Ishikawa (cell line): ENCODE measurements around the gene ELOVL2.

Experiments
- CEBPB ChIP-seq: IDR thresholded peaks from 2 replicates; pipeline ENCODE4 v1.6.1; 2012
- CREB1 ChIP-seq: IDR thresholded peaks from 2 replicates; pipeline ENCODE4 v1.6.1; 2012; ENCODE audit warnings: low read depth
- EGR1 ChIP-seq: IDR thresholded peaks from 2 replicates; pipeline ENCODE4 v1.6.1; 2012
- EP300 ChIP-seq: IDR thresholded peaks from 2 replicates; pipeline ENCODE4 v1.6.1; 2012; ENCODE audit warnings: borderline replicate concordance
- FOXM1 ChIP-seq: IDR thresholded peaks from 2 replicates; pipeline ENCODE4 v1.6.1; 2012; ENCODE audit warnings: low read depth, borderline replicate concordance
- MAX ChIP-seq: IDR thresholded peaks from 2 replicates; pipeline ENCODE4 v1.6.1; 2012
- NFIC ChIP-seq: IDR thresholded peaks from 2 replicates; pipeline ENCODE4 v1.6.1; 2012
- RAD21 ChIP-seq: IDR thresholded peaks from 2 replicates; pipeline ENCODE4 v1.6.1; 2012; ENCODE audit warnings: low read depth
- REST ChIP-seq: IDR thresholded peaks from 2 replicates; pipeline ENCODE4 v1.6.1; 2012; ENCODE audit warnings: low read depth, mild to moderate bottlenecking
- TAF1 ChIP-seq: IDR thresholded peaks from 2 replicates; pipeline ENCODE4 v1.6.1; 2012; ENCODE audit warnings: low read depth, mild to moderate bottlenecking
- TCF12 ChIP-seq: IDR thresholded peaks from 2 replicates; pipeline ENCODE4 v1.6.1; 2012; ENCODE audit warnings: low read depth
- TEAD4 ChIP-seq: IDR thresholded peaks from 2 replicates; pipeline ENCODE4 v1.6.1; 2012
- YY1 ChIP-seq: IDR thresholded peaks from 2 replicates; pipeline ENCODE4 v1.6.1; 2012; ENCODE audit warnings: low read depth
- ZBTB7A ChIP-seq: IDR thresholded peaks from 2 replicates; pipeline ENCODE4 v1.6.1; 2012; ENCODE audit warnings: low read depth
- TF ChIP-seq, protein P1 (sequence below): IDR thresholded peaks from 2 replicates; pipeline ENCODE4 v1.6.1; 2012

Gene ELOVL2

DNA sequence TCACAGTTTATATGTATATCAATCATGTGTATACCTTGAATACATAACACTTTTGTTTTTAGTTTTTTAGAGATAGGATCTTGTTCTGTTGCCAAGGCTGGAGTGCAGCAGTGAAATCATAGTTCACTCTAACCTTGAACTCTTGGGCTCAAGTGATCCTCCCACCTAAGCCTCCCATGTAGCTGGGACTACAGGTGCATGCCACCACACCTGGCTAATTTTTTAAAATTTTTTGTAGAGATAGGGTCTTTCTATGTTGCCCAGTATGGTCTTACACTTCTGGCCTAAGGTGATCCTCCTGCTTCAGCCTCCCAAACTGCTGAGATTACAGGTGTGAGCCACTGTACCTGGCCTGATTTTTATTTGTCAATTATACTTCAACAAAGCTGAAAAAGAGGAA, 87.3 kb downstream of the ELOVL2 start:
- TF ChIP-seq EP300, result no peak
- no peak for TF ChIP-seq TEAD4
- TF ChIP-seq RAD21, result no peak
- TF ChIP-seq FOXM1, result no peak
- TF ChIP-seq, protein P1, sequence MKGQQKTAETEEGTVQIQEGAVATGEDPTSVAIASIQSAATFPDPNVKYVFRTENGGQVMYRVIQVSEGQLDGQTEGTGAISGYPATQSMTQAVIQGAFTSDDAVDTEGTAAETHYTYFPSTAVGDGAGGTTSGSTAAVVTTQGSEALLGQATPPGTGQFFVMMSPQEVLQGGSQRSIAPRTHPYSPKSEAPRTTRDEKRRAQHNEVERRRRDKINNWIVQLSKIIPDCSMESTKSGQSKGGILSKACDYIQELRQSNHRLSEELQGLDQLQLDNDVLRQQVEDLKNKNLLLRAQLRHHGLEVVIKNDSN, result no peak
- TF ChIP-seq TCF12, result no peak
- no peak for TF ChIP-seq ZBTB7A
- no peak for TF ChIP-seq NFIC
- TF ChIP-seq EGR1, result no peak
- no peak for TF ChIP-seq CREB1
- TF ChIP-seq CEBPB, result no peak
- no peak for TF ChIP-seq TAF1
- TF ChIP-seq MAX, result no peak
- no peak for TF ChIP-seq YY1
- no peak for TF ChIP-seq REST

DNA sequence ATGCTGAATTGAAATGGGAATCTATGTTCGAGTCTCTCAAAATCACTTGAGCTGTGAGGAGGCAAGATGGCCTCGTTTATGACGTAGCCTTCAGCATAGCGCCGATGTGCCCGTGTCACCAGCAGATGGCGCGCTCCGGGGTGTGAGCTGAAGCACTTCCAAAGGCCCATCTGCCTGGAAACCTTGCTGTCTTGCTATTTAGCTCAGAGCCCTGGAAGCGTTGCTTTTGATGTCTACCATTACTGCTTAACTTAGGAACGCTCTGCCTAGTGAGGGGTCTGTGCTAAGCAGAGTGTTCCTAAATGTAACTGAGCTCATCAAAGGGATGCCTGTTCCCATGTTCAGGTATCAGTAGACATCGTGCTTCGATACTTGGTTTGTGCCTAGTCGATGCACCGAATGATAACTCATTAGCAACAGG, 89.5 kb downstream of the ELOVL2 start:
- TF ChIP-seq RAD21, result peak; percentile 66
- TF ChIP-seq NFIC, result no peak
- peak; percentile 78 for TF ChIP-seq YY1

DNA sequence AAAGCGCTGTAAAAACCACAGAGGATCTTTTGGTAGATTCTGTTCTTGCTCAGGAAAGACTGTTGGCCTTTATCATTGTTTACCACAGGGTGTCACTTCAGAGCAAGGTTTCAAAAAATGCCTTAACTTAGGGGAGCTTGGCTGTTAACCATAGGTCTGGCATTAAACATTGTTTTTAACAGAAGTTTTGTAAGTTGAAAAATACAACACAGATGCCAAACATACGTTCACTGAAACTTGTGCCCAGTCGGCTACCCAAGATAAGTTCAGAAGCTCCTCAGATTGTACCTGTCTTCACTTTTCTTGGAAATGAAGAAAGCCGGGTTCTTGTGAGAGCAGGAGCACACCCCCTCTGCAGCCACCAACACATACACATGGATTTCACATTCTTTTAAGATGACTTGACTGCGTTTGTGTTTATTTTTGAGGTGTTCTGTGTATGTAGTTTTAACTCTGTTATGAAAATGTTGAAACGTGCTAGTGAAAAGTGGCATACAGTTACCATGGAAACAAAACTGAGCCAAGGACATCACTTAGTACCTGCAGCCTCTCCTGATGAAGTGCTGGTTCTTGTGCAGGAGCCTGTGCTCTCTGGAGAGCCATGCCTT, 92.3 kb downstream of the ELOVL2 start:
- TF ChIP-seq, protein P1, result no peak
- TF ChIP-seq RAD21, result peak; percentile 79

DNA sequence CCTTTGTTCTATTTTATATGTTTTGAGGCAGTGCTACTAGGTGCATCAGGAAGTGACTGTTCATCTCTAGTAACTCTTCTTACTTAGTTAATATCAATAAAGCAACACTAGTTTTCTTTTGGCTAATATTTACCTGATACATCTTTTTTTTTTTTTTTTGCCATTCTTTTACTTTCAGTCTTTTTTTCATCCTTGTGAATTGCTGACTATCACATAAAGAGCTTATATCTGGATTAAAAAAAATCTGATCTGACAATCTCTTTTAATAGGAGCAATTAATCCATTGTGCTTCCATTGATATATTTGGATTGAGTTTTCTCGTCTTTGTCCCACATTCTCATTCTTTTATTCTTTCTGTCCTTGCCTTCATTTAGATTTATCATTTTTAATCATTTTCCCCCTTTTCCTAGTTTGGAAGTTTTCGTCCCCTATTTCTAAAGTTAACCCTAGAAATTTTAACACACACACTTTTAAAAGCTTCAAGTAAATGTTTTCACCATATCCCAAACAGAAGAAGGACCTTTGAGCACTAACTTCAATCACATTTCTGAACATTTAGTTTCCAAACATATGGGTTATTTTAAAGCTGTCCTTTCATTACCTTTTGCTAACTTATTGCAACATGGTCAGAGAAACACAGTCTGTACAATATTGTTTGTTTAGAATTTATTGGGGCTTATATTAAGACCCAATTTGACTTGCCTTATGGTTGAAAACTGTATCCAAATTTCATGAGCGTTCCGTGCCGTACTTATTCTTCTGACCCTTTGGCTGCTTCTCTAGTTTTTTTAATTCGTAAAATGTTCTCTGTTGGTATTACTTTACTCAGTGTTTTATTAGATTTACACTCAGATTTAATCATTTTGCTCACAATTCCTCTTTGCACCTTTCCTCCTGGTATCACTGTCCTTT, 94.3 kb downstream of the ELOVL2 start:
- TF ChIP-seq TEAD4 (no peak), EP300 (no peak), REST (no peak), NFIC (no peak), RAD21 (no peak), MAX (no peak), CREB1 (no peak), ZBTB7A (no peak), EGR1 (no peak), CEBPB (no peak), TCF12 (no peak), FOXM1 (no peak), YY1 (no peak)
- TF ChIP-seq, protein P1, result no peak

- no peak for TF ChIP-seq MAX
- no peak for TF ChIP-seq YY1
- no peak for TF ChIP-seq FOXM1
- no peak for TF ChIP-seq ZBTB7A
- TF ChIP-seq NFIC, result no peak
- TF ChIP-seq TAF1, result no peak
- no peak for TF ChIP-seq CEBPB
- no peak for TF ChIP-seq RAD21
- no peak for TF ChIP-seq CREB1
- no peak for TF ChIP-seq TCF12
- TF ChIP-seq REST, result no peak
- no peak for TF ChIP-seq EGR1
- TF ChIP-seq, protein P1, result no peak
- TF ChIP-seq TEAD4, result no peak
- TF ChIP-seq EP300, result no peak
Observed at GRCh38 chr6:10947966-10948365, 96.1 kb downstream of the ELOVL2 start.
